Stimulated activated CD4-positive, alpha-beta T cell treated with anti-CD3 and anti-CD28 coated beads, TNF-alpha, amount 100 ng/mL, for 1 hour (primary cell): ENCODE measurements around the gene PCP4.

Source experiments
- DNase-seq, 3 donors: peaks; one replicate each; pipeline ENCODE4 v3.0.0-alpha.2; 2020; ENCODE audit warnings: low read depth in 3 of 3, low spot score in 1 of 3

The PCP4 gene

GRCh38 chr21:39867198-39867650, at the start of gene PCP4:
Gene PCP4 (plus strand): TSS chr21:39867438. CDS start chr21:39867502, 64 bp downstream.
- peak in 1 of 3 donors; percentile 5 for DNase-seq

GRCh38 chr21:39818557-39818956, 48.7 kb upstream of the PCP4 start:
- DNase-seq, result no peak

GRCh38 chr21:39822042-39822441, 45.2 kb upstream of the PCP4 start:
- DNase-seq, result no peak

DNA sequence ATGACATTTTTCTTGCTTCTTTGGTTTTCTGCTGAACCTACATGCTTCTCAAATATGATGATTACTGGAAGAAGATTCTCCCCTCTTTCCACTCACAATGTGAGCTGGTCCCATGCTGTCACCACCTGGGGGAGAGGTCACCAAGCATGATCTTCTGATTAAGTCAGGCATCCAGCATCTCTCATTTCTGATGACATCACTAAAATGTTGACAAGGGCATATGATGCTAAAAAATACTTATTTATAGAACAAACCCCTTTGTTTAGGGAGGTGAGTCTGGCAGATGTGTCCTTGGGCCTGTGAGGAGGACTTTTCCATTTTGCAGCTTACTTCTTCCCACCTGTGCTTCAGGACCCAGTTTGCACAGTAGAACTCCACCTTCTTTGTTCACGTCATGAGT, 42.0 kb upstream of the PCP4 start:
- DNase-seq, result no peak

DNA sequence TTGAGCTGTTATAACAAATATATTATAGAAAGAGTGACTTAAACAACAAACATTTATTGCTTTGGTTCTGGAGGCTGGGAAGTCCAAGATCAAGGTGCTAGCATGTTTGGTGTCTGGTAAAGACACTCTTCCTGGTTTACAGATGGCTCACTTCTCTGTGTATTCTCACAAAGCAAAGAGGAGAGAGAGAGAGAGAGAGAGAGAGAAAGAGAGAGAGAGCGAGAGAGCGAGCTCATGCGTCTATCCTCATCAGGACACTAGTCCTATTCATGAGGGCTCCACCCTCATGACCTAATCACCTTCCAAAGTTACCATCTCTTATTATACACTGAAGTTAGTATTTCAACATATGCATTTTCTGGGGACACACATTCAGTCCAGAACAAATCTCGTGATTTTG, 32.7 kb upstream of the PCP4 start:
- no peak for DNase-seq

DNA sequence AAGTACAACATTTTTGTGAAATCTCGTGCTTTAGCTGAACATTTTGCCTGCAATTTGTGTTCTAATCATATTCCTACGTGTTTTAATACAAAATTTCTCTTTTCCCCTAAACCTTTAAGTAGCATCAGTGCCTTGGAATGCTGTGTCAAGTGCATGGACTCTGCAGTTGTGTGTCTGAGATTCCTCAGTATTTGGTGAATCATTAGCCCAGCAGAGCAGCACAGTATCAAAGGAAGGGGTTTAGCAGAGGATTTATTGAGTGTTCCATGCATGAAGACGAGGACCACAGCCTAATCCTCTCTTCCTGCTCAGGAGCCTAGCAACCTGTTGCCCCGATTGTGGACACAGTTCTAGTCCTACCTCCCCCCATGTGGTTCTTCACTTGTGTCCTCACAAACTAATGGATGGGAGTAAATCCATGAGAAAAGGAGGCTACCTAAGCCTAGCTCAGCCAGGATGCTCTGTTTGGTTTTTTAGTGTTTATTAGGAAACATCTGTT, 29.3 kb upstream of the PCP4 start:
- no peak for DNase-seq

GRCh38 chr21:39840373-39841097, 26.7 kb upstream of the PCP4 start:
- no peak for DNase-seq

DNA sequence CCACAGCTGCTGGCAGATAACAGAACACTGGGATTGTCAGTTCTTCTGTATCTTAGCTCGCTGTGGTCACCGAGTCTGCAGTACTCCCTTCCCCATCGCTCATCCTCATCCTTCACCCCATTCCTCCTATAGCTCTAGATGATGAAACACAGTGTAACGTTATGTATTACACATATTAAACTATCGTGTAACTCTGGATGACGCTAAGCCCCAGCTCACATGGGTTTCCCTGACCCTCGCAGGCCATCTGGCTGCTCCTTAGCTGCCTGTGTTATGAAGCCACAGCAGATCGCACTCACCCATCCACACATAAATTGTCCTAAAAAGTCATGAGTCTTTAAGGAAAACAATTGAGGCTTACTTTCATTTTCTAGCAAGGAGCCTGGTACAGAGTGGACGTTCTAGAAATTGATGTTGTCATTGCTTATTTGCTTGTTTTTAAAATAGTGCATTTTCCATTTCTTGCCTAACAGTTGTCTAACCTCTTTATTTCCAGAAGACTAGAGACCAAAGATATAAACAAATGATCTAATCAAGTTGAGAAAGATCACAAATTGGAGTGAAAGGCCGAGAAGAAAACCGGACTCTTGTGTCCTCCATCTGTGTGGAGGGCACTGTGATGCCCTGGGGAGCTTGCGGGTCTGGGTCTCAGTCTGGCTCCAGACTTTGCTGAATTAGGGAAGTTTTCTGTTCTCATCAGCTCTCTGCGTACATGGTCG, 24.3 kb upstream of the PCP4 start:
- DNase-seq, result no peak

DNA sequence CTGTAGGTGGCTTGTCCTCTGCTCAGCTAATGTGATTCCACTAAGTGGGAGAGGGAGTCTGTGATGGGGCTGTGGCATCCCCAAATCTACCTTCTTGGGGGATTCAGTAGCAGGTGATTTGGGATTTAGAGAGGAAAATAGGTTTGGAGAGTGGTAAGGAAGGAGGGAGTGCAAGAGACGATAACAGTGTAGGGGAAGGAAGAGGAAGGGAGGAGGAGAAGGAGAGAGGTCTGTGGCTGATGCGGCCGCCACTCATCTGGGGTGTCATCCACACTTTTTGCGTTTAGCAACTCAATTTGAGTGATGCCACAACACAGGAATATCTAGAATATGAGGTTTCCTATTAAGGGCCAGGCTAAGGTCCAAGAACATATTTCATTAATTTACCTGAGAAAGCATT, 23.8 kb upstream of the PCP4 start:
- DNase-seq, result no peak

GRCh38 chr21:39843916-39844315, 23.3 kb upstream of the PCP4 start:
- no peak for DNase-seq

GRCh38 chr21:39845571-39846130, 21.6 kb upstream of the PCP4 start:
- no peak for DNase-seq

GRCh38 chr21:39847877-39848276, 19.4 kb upstream of the PCP4 start:
- no peak for DNase-seq

DNA sequence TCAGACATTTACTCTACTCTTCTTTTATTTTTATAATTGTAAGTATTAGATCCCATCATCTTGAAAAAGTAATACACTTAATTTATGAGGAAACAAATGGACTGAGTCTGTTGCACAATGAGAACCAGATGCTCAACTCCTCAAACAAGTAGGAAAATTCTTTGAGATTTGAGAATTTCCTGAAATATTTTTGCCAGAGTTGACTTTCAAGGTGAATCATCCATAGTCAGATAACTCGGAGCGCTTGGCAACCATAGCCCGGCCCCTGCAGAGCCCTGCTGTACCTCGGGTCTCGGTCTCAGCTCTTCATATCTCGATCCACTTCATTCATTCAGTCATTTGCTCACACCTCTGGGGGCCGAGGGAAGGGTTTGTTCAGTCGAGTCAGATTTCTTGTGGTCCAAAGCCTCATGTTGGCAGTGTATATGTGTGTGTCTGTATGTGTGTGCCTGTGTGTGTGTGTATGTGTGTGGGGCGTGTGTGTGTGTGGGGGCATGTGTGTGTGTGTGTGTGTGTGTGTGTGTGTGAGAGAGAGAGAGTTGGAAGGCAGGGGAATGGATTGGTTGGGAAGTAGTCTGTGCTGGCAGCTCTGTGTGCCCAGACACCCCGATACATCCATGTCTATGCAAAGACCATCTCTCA, 18.1 kb upstream of the PCP4 start:
- no peak for DNase-seq

DNA sequence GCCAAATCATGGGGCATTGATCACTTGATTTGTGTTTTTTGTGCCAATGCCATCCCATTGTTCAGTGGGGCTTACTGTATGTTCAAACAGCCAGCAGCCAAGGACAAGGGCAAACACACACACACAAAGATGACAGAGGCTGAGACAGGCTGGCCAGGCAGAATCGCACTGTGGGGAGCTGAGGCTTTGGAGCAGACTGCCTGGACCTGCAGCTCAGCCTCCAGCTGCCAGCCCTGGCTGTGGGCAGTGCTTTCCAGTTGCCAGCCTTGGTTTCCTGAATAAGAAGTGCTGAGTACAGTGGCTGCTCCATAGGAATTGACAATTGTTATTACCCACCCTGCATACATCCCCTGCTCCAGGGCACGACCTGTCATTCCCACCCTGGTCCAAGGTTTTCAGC, 16.9 kb upstream of the PCP4 start:
- DNase-seq, result no peak

GRCh38 chr21:39851002-39851618, 16.1 kb upstream of the PCP4 start:
- no peak for DNase-seq

- no peak for DNase-seq
Measured at GRCh38 chr21:39852021-39852721, 15.1 kb upstream of the PCP4 start.

- DNase-seq, result no peak
Measured at GRCh38 chr21:39852726-39853500, 14.3 kb upstream of the PCP4 start.

DNA sequence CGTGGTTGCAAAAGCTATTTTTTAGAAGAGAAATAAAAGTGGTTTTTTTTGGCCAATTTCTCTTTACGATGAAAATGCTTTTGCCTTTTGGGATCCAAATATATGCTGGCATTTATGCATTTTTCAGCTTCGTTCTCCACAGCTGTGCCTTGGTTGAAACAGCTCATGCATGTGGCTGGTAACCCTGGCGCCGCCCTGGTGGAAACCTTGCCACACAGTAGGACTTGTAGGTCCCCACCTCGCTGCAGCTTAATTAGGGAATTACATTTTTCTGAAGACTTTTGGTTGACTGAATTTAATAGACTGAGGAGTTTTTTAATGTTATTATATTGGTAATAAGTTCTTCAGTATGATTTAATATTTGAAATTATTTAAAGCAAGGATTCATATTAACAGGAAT, 12.7 kb upstream of the PCP4 start:
- DNase-seq, result no peak

DNA sequence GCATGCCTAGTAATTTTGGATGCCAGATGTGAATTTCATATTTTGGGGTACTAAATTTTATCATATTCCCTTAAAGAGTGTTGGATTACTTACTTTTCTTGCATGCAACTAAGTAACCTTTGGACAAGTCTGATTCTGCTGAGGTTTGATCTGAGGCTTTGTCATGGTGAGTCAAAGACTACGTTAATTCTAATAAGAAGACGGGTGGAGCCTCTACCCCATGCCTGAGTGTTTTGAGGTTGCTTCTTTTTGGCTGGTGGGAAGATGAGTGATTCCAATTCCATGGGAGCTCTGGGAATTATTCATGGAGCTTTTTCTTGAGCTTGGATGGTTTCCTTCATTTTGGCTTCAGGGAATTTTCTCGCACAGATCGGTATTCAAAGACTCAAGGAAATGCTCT, 11.6 kb upstream of the PCP4 start:
- DNase-seq, result no peak

DNA sequence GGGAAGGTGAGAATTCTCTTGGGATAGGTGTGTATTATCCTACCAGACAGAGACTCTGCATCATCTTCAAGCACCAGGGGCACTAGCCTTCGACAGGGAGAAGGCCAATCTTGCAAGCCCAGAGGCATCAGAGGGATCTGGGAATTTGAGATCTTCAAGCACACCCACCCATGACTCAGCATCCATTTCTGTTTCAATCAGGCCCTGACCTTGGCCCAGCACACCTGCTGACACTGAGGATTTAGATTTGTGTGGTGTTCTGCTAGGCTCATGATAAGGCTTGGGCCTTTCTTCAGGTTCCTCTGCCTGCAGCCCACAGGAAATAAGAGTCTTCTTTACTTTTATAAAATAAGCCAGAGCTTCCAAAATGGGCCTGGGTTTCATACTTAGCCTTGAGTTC, 6.6 kb upstream of the PCP4 start:
- DNase-seq, result no peak
